K562 (cell line): ENCODE results near the gene WWOX. TPM values are rescaled to one million over a fixed set of nuclear protein-coding genes. Genes with fewer than 3 reads are reported as not detected.

Experiments used
- CHD7 ChIP-seq: fragments of 200-600 bp; sonication (generic); IDR thresholded peaks from one replicate; pipeline ENCODE4 v1.6.1; 2012; ENCODE audit warnings: mild to moderate bottlenecking, low read depth, low read length, inconsistent platforms
- ETV6 ChIP-seq, 3 experiments: fragments of 150-350 bp in 1 of 3; sonication (generic) in 1 of 3; formaldehyde crosslinking in 1 of 3; IDR thresholded peaks; 2 replicates each; pipeline versions ENCODE4 v1.6.1 to v1.8.0; 2014 to 2022; ENCODE audit warnings: borderline replicate concordance in 2 of 3, low read depth in 2 of 3, antibody characterized with exemption in 1 of 3, low read length in 1 of 3, mild to moderate bottlenecking in 1 of 3, missing genetic modification reagents in 1 of 3
- LARP7 ChIP-seq: fragments of 450-650 bp; IDR thresholded peaks from 2 replicates; pipeline ENCODE4 v1.6.1; 2016
- NCOR1 ChIP-seq: fragments of 450-650 bp; IDR thresholded peaks from 2 replicates; pipeline ENCODE4 v1.6.1; 2016; ENCODE audit warnings: mild to moderate bottlenecking, moderate library complexity
- polyA plus RNA-seq, 8 experiments: library from polyadenylated mRNA; depleted of rRNA in 4 of 8; stranded (reverse) in 5 of 8; unstranded in 3 of 8; fragments of >200 nt; fragmentation: Nextera tagmentation in 2 of 8; fragmentation: Illumina TruSeq in 1 of 8; extraction: Ambion mirVana in 2 of 8; extraction: Trizol in 1 of 8; gene quantifications; 2 replicates each; pipeline versions ENCODE4 v1.2.1 to v1.2.3, GENCODE V29; 2011 to 2014; ENCODE audit warnings: inconsistent platforms in 1 of 8, missing spikeins in 1 of 8
- total RNA-seq, 7 experiments: library from RNA; depleted of rRNA in 6 of 7; stranded (reverse); fragments of >200 nt in 6 of 7; fragmentation: Illumina TruSeq in 2 of 7; extraction: Trizol in 2 of 7; gene quantifications; 2 replicates each; pipeline versions ENCODE4 v1.2.1 to v1.2.3, GENCODE V29; 2011 to 2021; ENCODE audit warnings: low replicate concordance in 1 of 7
- TF ChIP-seq, protein P1 (sequence below), 3 experiments: IDR thresholded peaks in 2 of 3; conservative IDR thresholded peaks in 1 of 3; 2 replicates each; pipeline ENCODE4 v1.5.1; 2011 to 2012; ENCODE audit warnings: low read length in 3 of 3, mild to moderate bottlenecking in 3 of 3, control low read depth in 2 of 3, improper control_type of control experiment in 1 of 3, inconsistent platforms in 1 of 3, low read depth in 1 of 3, mixed read lengths in 1 of 3, moderate library complexity in 1 of 3; ENCODE audit not compliant: insufficient read depth in 2 of 3

WWOX gene
- total and polyA plus RNA-seq, 9 of the 15 experiments (the other 6 are each of a cell fraction or from before 2014, with no cell fraction given): 1.6 to 22.7 (median 8.1) TPM

DNA sequence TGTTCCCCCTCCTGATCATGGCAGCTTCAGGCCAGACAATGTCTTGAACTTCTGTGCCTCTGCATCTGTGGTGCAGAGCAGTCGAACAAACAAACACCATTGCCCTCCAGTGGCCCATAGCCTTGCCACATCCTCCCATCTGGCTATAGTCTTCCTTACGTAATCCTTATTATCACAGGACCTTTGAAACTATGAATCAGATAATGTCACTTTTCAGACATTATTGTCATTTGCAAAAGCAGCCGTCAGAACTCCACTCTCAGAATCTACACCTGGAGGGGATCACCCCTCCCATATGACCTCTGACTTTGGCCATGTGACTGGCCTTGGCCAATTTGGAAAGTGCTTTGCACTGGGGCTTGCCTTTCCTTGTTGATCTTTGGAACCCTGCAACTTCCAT is 1113.8 kb downstream of the WWOX start (continued):
- TF ChIP-seq CHD7: no peak
- TF ChIP-seq LARP7: no peak
- no peak for TF ChIP-seq ETV6 (IDR thresholded peaks at IDR 0.05; ENCODE audit: borderline replicate concordance in 1 of 2, low read depth in 2 of 2, low read length in 1 of 2)
- no peak for TF ChIP-seq ETV6 (CRISPR knock-in tag; IDR thresholded peaks at IDR 0.05; ENCODE audit: borderline replicate concordance)
- TF ChIP-seq, protein P1, sequence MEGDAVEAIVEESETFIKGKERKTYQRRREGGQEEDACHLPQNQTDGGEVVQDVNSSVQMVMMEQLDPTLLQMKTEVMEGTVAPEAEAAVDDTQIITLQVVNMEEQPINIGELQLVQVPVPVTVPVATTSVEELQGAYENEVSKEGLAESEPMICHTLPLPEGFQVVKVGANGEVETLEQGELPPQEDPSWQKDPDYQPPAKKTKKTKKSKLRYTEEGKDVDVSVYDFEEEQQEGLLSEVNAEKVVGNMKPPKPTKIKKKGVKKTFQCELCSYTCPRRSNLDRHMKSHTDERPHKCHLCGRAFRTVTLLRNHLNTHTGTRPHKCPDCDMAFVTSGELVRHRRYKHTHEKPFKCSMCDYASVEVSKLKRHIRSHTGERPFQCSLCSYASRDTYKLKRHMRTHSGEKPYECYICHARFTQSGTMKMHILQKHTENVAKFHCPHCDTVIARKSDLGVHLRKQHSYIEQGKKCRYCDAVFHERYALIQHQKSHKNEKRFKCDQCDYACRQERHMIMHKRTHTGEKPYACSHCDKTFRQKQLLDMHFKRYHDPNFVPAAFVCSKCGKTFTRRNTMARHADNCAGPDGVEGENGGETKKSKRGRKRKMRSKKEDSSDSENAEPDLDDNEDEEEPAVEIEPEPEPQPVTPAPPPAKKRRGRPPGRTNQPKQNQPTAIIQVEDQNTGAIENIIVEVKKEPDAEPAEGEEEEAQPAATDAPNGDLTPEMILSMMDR (IDR thresholded peaks at IDR 0.05 in 2 of 3, conservative IDR thresholded peaks at IDR 0.05 in 1 of 3; ENCODE audit: insufficient read depth in 2 of 3, low read depth in 1 of 3, low read length in 3 of 3): 0 out of 6 replicates have a peak, but pooled peaks of 1 of the 3 experiments have one; percentile 12
- TF ChIP-seq NCOR1: no peak
